HG02885 (cell line): ENCODE data around the gene PPP1R3C.

Experiments used
- ATAC-seq: cut with Tn5 transposase; IDR thresholded peaks from one replicate; pipeline ENCODE4 v1.9.1; 2021; ENCODE audit warnings: mild to moderate bottlenecking; ENCODE audit not compliant: unreplicated experiment, poor library complexity

The PPP1R3C gene

GRCh38 chr10:91602868-91603568 lies 29.9 kb downstream of the PPP1R3C start:
- ATAC-seq = no peak

DNA sequence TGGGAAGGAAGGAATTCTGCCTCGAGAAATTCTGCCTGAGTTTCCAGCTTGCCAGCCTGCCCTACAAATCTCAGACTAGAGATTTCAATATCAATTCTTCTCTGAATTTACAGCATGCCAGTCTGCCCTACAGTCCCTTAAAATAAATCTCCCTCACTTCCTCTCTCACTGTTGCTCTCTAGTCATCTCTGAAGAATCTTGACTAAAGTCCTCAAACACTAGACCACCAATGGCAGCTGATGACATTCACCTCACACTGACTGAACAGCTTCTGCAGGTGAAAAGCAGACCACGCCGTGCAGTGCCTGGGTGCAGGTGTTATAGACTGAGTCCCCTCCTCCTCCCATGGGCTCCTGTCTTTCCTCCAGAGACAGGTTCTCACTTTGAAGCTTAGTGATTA lies 30.4 kb downstream of the PPP1R3C start:
- ATAC-seq = no peak

DNA sequence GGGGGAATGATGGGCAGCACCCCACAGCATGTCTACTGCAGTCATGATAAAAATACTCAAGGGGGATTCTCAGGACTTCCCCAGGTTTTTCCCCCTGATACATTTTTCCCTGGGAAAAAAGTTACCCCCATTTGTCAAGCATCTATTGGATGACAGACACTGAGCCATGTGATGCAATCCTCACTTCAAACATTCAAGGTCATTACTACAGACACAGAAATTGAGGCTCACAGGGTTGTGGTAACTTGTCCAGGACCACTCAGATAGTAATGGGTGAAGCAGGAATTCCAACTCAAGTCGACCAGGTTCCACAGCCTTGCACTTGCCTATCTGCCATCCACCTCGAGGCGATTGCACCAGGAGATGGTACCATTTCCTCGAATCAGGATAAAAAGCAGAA lies 31.7 kb downstream of the PPP1R3C start:
- no peak for ATAC-seq

DNA sequence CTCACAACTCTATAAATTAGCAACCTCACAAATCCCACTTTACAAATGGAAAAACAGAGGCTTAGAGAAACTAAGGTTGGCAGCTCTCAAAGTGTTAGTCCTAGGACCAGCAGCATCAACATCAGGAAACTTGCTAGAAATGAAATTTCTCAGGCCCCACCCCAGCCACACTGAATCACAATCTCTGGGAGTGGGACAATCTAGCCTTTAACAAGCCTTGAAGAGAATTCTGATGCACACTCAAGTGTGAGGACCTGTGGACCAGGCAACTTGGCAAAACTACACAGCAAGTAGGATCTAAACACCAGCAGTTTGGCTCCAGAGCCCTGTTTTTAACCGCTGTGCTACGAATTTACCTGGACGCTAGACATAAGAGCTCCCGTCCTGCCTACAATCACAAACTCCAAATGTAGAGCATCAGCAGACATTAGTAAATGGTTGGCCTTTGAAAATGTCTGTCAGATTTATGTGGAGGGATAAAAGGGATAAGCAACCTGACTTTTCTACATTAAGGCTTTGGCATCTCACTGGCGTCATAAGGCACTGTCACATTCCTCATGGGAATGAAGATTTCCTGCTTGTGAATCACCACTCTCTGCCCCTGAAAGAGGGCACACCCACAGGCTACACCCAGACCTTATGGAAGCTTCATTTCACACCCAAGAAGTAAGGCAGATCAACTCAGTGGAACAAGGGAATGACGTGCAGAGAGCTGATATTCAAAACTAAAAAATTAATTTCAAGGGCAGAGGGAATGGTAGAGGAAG lies 34.5 kb downstream of the PPP1R3C start:
- no peak for ATAC-seq

DNA sequence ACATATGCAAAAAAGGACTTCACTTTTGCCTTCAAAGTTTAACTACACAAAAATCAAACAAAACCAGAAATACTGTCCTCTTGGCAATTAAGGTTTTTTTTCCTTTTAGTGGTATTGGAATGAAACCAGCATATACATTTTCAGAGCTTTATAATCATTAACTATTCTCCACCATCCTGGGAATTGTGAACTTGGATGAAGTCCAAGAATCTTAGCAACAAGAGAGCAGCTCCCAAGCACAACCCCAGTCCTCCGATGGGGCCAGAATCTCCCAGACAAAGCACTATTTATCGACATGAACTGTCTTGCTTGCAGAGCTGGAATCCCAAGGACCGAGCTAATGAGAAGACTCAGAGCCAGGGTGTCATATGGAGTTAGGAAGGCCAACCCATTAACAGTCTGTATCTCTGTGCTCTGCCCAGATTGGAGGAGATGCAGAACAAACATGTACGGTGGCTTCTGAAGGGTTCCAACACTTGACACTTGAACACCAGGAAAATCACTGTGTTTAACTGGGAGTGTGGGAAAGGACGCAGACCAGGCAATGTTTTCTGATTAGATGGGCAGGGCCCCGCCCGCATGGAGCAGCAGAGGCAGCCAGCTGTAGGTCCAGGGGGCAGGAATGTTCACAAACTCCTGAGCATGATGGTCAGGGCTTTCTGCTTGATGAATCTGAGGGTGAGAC lies 35.5 kb downstream of the PPP1R3C start:
- ATAC-seq = no peak

DNA sequence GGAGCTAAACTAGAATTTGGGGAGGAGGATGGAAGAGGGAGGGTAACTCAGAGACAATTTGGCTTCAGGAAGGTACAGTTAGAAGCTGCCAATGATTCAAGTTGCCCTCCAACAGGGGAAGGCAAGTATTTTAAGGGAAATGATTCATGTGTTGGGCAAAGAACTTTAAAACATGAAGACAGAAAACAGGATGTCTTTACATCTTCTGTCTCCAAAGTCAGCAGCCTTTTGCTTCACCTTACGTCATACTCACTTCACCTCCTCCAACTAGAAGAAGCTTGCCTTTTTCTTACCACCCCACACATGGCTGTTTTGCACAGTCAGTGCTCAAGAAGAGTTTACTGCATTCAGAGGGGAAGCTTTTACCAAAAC lies 36.1 kb downstream of the PPP1R3C start:
- no peak for ATAC-seq

DNA sequence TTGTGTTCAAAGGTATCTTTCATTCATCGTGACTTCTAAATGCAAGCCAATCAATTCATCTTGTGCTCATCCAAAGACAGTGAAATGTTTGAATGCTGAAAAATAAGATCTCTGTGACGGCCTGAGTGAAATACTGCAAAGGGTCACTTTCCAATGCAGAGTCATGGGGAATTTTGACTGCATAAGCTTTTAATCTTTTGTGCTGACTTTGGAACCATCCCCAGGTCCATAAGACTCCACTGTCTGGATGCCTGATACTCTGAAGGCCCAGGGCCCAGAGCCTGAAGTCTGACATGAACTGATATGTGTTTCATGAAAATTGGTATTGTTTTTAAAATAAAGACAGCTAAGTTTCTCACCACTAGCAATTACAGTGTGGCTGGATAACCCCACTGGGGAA lies 39.0 kb downstream of the PPP1R3C start:
- ATAC-seq = no peak

GRCh38 chr10:91593366-91593765 lies 39.5 kb downstream of the PPP1R3C start:
- no peak for ATAC-seq

DNA sequence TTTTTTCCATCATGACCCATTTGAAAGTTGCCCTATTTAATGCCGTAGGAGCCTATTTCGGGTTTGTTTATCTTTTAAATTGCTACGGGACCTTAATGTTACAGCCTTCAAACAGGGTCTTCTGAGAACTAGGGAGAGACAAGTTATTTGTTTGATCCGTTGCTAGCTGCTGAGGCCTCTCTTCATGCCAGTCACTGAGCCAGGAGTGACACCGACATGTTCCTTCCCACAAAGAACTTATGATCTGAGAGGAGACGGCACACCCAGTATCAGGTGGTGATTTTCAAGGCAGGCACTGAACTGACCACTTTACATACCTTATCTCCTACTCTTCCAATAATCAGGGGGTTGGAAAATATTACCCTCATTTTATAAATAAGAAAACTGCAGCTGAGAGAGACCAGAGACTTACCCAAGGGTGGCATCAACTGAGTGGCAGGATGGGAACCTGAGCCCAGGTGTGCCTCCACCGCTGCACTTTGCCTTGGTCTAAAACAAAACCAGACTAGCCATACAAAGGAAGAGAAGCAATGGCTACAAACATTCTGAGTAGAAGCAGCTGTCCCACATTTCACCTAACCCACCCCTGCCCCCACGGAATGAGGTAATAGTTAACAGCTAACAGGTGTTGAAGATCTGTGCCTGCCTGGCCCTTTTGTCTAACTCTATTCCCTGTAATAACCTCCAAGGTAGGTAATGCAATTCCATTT lies 40.5 kb downstream of the PPP1R3C start:
- no peak for ATAC-seq

- ATAC-seq = no peak
Measured at GRCh38 chr10:91591797-91592174, 41.1 kb downstream of the PPP1R3C start.

GRCh38 chr10:91590904-91591796 lies 41.7 kb downstream of the PPP1R3C start:
- ATAC-seq = no peak

- no peak for ATAC-seq
Measured at GRCh38 chr10:91590142-91590903, 42.5 kb downstream of the PPP1R3C start.

DNA sequence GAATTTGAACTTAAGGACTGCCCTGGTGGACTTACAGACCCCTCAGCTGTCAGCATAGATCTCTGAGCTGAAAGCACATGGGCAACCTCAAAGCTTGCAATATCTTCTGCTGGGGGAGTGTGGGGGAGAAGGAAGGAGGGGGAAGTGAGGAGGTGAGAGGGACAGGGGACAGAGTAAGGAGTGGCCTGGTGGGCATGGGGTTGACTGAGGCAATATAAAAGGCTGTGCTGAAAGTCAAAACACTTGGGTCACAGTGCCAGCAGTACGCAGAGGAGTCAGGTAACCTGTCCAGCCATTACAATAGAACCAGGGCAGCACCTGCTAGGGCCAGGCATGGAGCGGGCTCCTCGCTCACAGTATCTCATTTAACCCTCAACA lies 43.2 kb downstream of the PPP1R3C start:
- ATAC-seq = no peak

GRCh38 chr10:91589015-91589657 lies 43.7 kb downstream of the PPP1R3C start:
- no peak for ATAC-seq

DNA sequence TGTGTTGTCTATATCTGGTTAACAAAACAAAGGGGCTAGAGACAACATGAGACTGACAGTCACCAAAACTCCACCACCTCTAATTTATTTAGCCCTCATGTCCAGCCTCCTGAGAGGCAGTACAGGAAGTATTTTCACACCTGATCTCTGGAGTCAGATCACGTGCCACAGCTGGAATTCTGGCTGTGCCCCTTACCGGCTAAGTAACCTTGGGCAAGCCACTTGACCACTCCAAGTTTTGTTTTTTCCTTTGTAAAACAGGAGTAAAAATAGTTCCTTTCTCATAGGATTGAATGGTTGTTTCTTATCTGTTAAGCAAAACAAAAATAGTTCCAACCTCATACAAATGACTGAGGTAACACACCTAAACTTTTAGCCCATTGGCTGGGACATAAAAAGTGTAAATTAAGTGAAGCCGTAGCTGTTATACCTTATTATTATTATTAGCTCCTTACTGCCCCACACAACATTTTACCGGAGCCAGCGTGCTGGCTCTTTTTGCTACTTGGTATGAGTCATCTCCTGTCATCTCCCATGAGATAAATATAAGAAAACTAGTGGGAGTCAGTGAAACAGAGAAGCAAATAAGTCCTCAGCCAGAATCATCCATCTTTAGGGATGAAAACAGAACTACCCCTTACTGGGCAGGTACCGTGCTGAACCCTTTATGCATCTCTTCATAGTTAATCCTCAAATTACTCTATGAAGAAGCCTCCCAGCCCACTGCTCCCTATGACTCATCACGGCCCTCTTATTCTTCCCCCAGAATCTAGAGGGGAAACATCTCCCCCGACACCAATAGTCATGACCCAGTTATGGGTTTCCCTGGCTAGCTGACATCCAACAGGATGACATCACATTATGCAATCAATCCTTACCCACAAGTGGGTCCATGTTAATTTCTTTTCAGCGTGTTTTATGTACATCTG lies 44.9 kb downstream of the PPP1R3C start:
- ATAC-seq = no peak

DNA sequence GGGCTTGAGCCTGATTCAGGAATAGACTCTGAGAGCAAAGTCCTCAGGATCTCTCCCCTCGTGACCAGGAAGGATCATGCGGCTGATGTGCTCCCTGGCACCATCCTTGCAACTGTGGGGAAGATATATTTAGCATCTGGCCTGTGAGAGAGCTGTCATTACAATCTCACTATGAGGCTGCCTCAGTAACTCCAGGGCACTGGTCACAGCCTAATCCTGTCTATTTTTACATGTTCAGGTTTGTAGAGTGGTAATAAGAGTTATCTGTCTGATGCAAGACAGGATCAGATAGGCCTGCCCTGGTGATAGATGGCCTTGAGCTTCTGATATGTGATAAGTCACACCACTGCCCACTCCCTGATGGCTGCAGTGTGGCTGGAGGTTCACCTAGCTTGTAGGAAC lies 50.7 kb downstream of the PPP1R3C start:
- ATAC-seq = no peak

GRCh38 chr10:91579329-91579985 lies 53.4 kb downstream of the PPP1R3C start:
- no peak for ATAC-seq
